CD4-positive, alpha-beta T cell treated with Interleukin-10 for 1 hour (primary cell): ENCODE measurements around the gene ZNF524.

Experiments
- DNase-seq: peaks from one replicate; pipeline ENCODE4 v3.0.0-alpha.2; 2020

The ZNF524 gene

GRCh38 chr19:55643887-55644176, 43.7 kb downstream of the ZNF524 start:
- no peak for DNase-seq

GRCh38 chr19:55644191-55644833, 44.2 kb downstream of the ZNF524 start:
- DNase-seq: no peak

DNA sequence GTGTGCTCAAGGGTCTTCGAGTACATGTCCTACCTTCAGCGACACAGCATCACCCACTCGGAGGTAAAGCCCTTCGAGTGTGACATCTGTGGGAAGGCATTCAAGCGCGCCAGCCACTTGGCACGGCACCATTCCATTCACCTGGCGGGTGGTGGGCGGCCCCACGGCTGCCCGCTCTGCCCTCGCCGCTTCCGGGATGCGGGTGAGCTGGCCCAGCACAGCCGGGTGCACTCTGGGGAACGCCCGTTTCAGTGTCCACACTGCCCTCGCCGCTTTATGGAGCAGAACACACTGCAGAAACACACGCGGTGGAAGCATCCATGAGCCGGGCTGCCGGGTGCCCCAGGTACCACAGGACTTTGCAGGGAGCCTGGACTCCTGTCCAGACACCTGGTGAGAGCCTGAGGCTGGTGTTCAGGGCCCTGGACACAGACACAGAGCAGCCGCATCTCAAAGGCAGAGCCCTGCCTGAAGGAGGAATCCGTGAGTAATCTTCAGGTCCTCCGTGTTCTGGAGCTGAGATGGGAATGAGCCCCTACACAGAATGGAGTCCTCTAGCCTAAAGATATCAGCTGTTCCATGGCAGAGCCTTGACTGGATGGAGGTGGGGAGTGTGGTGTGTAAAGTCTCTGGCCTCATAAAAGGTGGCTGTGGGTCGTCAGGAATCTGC, 44.9 kb downstream of the ZNF524 start:
- no peak for DNase-seq

DNA sequence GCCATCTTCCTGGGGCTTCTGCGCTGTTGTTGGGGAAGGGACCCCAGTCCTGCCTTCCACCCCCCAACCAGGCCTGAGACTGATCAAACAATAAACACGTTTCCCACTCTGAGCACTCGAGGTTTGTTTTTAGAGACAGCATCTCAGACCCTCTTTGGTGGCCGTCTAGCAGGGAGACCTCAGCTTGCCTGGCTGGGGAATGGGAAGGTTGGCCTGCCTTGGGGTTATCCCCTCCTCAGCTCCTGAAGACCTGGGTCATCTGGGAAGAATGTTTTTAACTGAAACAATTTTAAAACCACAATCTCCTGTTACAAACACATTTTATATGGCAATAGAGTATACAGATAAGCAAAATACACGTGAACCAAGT, 45.4 kb downstream of the ZNF524 start:
- DNase-seq: no peak

- no peak for DNase-seq
Observed at GRCh38 chr19:55646889-55647731, 47.0 kb downstream of the ZNF524 start.

DNA sequence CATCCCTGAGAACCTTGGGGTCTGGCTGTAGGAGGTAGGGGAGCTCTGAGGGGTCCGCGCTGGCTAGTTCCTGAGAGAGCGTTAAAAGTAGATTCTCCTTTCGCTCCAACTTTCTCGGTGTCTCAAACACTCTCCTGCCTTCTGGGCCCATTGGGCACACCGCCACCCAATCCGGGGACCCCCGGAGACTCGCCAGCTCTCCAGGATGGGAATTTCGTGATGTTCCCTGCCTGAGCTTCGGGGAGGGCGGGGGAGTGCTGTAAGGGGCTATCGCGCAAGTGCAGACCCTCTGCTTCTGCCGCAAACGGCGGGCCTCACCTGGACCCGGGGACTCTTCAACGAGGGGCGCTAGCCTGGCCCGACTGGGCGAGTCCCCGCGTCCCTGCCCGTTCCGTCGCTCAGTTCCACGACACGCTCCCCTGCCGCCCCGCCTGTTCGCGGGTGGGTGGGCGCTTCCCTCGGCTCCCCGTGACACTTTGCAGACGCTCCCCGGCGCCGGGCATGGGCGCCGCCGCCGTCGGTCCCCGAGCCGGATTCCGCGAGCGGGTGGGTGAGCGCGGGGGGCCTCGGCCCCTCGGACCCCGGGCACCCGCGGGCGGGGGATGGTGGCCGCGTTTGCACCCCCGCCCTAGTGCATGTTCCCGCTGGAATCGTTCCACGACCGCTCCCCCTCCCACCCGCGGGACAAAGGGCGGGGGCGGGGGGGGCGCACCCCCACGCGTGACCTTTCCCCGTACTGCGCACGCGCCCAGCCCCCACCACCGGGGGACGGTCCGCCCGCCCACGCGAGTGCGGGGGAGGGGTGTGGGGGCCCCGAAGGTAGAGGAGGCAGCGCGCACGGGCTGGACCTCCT, 47.9 kb downstream of the ZNF524 start, which contains the start of gene CCDC106:
CCDC106 (plus strand) TSS at position 481 of the 853 bp plus-strand sequence. CDS start 835 bp downstream, outside the sequence.
- DNase-seq: peak; percentile 47

GRCh38 chr19:55648585-55649267, 48.6 kb downstream of the ZNF524 start:
- no peak for DNase-seq

DNA sequence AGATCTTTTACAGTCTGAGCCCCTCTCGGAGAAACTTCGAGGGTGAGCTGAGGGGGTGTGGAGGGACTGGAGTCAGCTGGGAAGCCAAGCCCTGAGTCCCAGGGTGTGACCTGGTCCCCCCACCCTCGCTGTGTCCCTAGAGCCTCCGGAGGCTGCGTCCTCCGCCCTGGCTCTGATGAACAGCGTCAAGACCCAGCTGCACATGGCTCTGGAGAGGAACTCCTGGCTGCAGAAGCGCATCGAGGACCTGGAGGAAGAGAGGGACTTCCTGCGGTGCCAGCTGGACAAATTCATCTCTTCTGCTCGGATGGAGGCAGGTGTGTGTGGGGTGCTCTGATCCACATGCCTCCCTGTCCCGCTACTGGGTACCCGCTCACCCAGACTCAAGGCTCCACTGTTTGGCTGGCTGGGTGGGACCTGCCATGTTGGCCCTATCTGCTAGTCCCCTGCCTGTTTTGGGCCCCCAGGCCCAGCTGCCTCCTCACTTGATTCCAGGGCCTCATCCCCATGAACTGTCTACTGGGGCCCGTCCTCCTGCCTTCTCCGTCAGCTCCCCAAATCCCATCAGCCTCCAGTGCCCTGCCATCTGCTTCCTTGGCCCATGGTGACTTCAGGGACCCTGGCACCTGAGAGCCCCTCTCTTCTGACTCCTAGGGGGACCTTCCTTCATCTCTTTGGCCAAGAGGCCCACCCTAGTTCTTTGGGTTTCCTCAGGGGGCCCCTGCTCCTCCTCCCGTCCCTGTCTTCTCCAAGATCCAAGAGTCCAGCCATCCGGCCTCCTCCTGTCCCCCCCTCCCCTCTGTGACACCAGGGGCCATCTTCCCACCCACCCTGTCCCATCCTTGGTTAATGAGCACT, 49.4 kb downstream of the ZNF524 start:
- DNase-seq: no peak

DNA sequence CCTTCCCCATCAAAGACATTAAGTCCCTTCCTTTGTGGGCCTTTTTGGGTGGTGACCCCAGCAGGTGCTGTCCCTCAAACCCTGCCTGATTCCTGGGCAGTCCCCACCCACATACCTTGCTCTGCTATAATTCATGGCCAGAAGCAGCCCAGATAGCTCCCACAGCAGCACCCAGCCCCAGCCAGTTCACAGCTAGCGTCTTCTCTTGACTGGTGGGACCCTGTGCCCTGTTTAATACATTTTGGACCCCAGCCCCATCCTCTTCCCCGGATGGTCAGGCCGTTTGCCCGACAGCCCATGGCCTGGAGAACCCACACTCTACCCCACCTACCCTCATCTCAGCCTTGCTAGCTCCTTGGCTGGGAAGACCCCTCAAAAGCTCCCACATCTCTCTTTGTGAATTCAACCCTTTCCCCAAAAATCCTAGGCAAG, 50.1 kb downstream of the ZNF524 start:
- no peak for DNase-seq

DNA sequence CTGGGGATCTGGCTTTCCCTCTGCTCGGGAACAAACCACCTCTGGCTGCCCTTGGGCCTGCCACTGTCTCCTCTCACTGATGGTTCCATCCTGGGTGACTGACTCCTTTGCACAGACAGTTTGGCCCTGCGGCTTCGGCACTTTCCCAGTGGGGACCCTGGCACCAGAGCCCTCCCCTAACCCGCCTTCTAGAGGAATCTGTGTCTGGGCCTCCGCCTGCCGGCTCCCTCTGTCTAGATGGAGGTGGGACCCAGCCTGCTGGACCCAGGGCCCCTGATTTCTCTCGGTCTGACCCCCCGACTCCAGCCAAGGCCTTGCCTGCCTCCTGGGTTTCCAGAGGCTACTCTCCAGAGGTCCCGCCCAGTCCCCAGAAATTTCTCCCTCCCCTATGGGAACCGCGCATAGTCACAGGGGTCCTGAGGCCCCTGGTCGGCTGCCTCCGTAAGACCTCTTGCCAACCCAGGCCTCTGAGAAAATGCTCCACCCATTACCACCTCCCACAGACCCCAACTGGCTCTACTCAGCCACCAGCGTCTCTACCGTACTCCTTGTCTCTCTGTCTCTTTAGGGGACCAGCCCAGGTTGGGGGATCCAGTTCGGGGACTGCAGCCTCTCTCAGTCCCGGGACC, 50.6 kb downstream of the ZNF524 start:
- DNase-seq: no peak

DNA sequence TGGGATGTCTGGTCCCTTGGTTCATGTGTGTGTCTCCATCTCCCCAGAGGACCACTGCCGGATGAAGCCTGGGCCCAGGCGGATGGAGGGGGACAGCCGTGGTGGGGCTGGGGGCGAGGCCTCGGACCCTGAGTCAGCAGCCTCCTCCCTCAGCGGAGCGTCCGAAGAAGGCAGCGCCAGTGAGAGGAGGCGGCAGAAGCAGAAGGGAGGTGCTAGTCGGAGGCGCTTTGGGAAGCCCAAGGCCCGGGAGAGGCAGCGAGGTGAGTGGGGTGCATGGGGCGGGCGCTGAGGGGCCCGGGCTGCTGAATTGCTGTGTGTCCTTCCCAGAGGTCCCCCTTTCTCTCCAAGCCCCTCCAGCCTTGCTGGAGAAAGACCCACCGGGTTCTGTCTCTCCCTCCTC, 51.1 kb downstream of the ZNF524 start:
- no peak for DNase-seq

- no peak for DNase-seq
Observed at GRCh38 chr19:55652311-55653128, 52.4 kb downstream of the ZNF524 start.
